GM12873 (cell line): ENCODE results near the gene ACTL6B.

Experiments
- TF ChIP-seq, protein P1 (sequence below): IDR thresholded peaks from 2 replicates; pipeline ENCODE4 v1.5.1; 2012; ENCODE audit warnings: low read depth, mild to moderate bottlenecking, moderate library complexity, low read length, control low read depth; ENCODE audit not compliant: insufficient read depth; ENCODE audit errors: missing control alignments

Gene ACTL6B

DNA sequence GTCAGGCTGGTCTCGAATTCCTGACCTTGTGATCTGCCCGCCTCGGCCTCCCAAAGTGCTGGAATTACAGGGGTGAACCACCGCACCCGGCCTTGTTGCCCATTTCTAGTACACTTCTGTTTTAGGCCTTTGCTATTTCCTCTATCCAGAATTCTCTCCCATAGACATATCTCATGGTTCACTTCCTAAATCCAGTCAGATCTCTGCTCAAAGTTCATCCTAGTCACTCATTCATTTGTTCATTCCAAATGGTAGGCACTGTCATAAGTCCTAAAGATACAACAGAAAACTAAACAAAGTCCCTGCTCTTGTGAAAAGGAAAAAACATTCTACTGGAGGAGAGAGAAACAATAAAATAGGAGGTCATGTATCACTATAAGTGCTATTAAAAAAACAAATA, 46.3 kb downstream of the ACTL6B start:
- TF ChIP-seq, protein P1, sequence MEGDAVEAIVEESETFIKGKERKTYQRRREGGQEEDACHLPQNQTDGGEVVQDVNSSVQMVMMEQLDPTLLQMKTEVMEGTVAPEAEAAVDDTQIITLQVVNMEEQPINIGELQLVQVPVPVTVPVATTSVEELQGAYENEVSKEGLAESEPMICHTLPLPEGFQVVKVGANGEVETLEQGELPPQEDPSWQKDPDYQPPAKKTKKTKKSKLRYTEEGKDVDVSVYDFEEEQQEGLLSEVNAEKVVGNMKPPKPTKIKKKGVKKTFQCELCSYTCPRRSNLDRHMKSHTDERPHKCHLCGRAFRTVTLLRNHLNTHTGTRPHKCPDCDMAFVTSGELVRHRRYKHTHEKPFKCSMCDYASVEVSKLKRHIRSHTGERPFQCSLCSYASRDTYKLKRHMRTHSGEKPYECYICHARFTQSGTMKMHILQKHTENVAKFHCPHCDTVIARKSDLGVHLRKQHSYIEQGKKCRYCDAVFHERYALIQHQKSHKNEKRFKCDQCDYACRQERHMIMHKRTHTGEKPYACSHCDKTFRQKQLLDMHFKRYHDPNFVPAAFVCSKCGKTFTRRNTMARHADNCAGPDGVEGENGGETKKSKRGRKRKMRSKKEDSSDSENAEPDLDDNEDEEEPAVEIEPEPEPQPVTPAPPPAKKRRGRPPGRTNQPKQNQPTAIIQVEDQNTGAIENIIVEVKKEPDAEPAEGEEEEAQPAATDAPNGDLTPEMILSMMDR = no peak

DNA sequence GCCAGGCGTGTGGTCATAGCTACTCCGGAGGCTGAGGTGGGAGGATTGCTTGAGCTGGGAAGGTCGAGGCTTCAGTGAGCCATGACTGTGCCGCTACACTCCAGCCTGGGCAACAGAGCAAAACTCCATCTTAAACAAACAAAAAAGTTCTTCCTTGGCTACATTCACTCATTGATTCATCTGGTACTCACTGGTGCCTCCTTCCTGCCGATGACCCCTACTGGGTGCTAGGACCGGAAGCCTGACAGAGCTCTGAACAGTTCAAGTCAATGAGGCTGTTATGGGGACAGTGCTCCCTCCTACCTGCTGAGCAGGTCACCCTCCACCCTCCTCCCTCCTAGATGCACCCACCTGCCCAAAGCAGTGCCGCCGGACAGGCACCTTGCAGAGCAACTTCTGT, 49.1 kb downstream of the ACTL6B start:
- TF ChIP-seq, protein P1 = no peak

GRCh38 chr7:100606313-100606712, 49.9 kb downstream of the ACTL6B start:
- TF ChIP-seq, protein P1 = no peak

GRCh38 chr7:100604976-100605911, 51.0 kb downstream of the ACTL6B start:
- TF ChIP-seq, protein P1 = no peak

DNA sequence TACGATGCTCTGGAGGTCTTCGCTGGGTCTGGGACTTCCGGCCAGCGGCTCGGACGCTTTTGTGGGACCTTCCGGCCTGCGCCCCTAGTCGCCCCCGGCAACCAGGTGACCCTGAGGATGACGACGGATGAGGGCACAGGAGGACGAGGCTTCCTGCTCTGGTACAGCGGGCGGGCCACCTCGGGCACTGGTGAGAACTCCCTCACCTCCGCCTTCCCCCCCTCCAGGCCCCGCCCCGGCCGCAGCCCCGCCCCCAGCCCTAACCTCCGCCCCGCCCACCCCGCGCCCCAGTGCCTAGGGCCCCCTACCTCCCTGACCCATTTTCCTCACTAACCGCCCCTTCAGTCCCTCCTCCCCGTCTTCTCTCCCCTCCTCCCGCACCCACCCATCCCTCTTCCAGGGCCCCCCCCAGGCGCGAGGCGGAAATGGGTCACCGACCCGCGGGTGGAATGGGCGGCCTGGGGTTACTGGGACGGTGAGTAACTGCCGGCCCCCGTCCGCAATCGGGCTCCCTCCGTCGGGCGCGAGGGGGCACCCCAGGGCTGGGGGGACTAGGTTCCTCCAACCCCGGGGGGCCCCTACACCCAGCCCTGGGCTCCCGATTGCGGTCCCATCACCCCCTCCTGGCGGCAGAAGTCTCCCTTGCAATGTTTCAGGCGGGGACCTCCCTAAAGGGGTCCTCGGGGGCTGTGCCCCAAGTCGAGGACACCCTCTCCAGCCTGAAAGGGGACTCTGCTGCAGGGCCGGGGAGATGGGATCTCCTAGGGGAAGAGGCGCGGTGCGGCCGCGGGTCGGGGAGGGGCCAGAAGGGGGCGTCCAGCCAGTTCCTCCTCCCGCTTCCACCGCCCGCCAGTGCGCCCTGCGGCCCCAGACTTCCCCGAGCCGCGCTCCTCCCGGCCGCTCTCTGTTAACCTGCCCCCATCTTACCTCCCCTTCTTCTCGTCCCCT, 51.9 kb downstream of the ACTL6B start:
- TF ChIP-seq, protein P1 = peak; percentile 39

- TF ChIP-seq, protein P1 = no peak
These were observed 52.6 kb downstream of the ACTL6B start for GRCh38 chr7:100603726-100604027.
